Epidermal melanocyte (primary cell): ENCODE data around the gene PEX3.
"Not testable (repeated sequence)": the region's sequence is repeated elsewhere in the genome, so short reads cannot be mapped to it uniquely, and the experiment has no call there.

ENCODE experiments used
- DNase-seq: peaks from one replicate; pipeline ENCODE4 v3.0.0; 2011; ENCODE audit warnings: low spot score; ENCODE audit not compliant: insufficient read length

PEX3 gene

GRCh38 chr6:143506199-143506598, 55.6 kb downstream of the PEX3 start:
- no peak for DNase-seq

GRCh38 chr6:143506620-143507019, 56.0 kb downstream of the PEX3 start:
- DNase-seq = no peak

- no peak for DNase-seq
Observed at GRCh38 chr6:143507358-143508145, 56.9 kb downstream of the PEX3 start.

GRCh38 chr6:143510326-143510725, 59.7 kb downstream of the PEX3 start:
- DNase-seq = not testable (repeated sequence)

GRCh38 chr6:143510991-143511891, 60.6 kb downstream of the PEX3 start, which contains the start of gene FUCA2:
Gene FUCA2, minus strand, starts transcription at chr6:143511720. Its CDS starts 86 bp downstream, at chr6:143511634.
- DNase-seq = peak; percentile 46

GRCh38 chr6:143513410-143513809, 62.8 kb downstream of the PEX3 start:
- DNase-seq = no peak

- no peak for DNase-seq
Observed at GRCh38 chr6:143515061-143515760, 64.6 kb downstream of the PEX3 start.

- DNase-seq = no peak
Observed at GRCh38 chr6:143515766-143516355, 65.3 kb downstream of the PEX3 start.

GRCh38 chr6:143516690-143517446, 66.3 kb downstream of the PEX3 start:
- no peak for DNase-seq

- no peak for DNase-seq
Observed at GRCh38 chr6:143517447-143517773, 66.8 kb downstream of the PEX3 start.

- no peak for DNase-seq
Observed at GRCh38 chr6:143522039-143522600, 71.5 kb downstream of the PEX3 start.

- DNase-seq = no peak
Observed at GRCh38 chr6:143525356-143525755, 74.8 kb downstream of the PEX3 start.

GRCh38 chr6:143527677-143528076, 77.1 kb downstream of the PEX3 start:
- no peak for DNase-seq

- DNase-seq = no peak
Observed at GRCh38 chr6:143528164-143528811, 77.7 kb downstream of the PEX3 start.

GRCh38 chr6:143529095-143529494, 78.5 kb downstream of the PEX3 start:
- no peak for DNase-seq

- no peak for DNase-seq
Observed at GRCh38 chr6:143531720-143532499, 81.3 kb downstream of the PEX3 start.

- no peak for DNase-seq
Observed at GRCh38 chr6:143535189-143535614, 84.6 kb downstream of the PEX3 start.

- no peak for DNase-seq
Observed at GRCh38 chr6:143536461-143536865, 85.9 kb downstream of the PEX3 start.
